ENCODE data around the gene TM2D3.

Gene TM2D3

DNA sequence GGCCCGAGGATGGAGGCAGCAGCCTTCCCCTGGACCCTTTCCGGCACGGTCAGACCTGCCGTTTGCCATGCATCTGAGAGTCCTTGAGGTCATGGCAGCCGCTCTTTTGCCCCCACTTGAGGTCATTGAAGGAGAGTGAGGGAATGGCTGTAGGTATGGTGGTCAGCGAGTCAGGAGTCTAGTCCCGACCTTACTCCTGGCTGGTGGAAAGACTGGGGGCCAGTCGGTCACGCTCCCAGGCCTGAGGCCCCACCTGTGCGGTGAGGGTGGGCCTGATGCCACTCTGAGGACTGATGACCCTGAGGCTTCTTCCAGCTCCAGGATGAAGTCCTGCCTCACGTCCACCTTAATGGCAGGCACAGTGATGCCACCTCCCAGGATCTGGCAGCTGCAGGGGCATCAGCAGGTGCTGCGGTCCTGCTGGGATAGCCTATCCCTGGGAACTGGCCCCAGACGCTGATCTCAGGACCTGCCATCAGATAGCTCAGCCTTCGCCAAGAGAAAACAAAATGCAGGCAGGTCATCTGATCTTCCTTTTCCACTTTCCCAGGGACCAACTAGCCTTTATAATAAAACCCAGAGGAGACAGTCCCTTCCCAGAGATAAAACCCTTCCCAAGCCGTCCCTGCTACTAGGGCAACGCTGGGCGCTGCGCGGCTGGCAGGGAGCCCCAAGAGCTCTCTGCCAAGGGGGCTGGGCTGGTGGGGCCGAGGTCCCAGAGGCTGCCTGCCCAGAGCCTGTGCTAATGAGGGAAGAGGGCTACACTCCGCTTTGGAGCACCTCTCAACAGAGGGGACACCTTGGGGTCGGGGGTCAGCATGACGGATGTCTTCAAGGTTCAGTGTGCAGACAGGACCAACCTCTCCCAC lies 42.2 kb downstream of the TM2D3 start (continued):
- TF ChIP-seq ZNF70 (CRISPR knock-in tag; IDR thresholded peaks at IDR 0.05) (no peak), CSDC2 (CRISPR knock-in tag; IDR thresholded peaks at IDR 0.05) (no peak)

GRCh38 chr15:101608201-101608600 lies 44.0 kb downstream of the TM2D3 start:
- ATAC-seq = no peak
- TF ChIP-seq ZFP30 (CRISPR knock-in tag; IDR thresholded peaks at IDR 0.05) (no peak), ESRRG (CRISPR knock-in tag; IDR thresholded peaks at IDR 0.05) (no peak), BACH2 (CRISPR knock-in tag; IDR thresholded peaks at IDR 0.05; ENCODE audit: borderline replicate concordance) (no peak), PATZ1 (CRISPR knock-in tag; IDR thresholded peaks at IDR 0.05; ENCODE audit: borderline replicate concordance) (no peak), GLIS3 (CRISPR knock-in tag; IDR thresholded peaks at IDR 0.05) (no peak), TSHZ2 (CRISPR knock-in tag; IDR thresholded peaks at IDR 0.05) (no peak), ZFP3 (CRISPR knock-in tag; IDR thresholded peaks at IDR 0.05) (no peak), ZNF565 (CRISPR knock-in tag; conservative IDR thresholded peaks at IDR 0.05; ENCODE audit: low read depth) (no peak), RARB (CRISPR knock-in tag; IDR thresholded peaks at IDR 0.05) (no peak), ZC3H10 (CRISPR knock-in tag; IDR thresholded peaks at IDR 0.05) (no peak), ZNF8 (CRISPR knock-in tag; IDR thresholded peaks at IDR 0.05) (no peak), SNAI2 (CRISPR knock-in tag; IDR thresholded peaks at IDR 0.05) (no peak), ZNF70 (CRISPR knock-in tag; IDR thresholded peaks at IDR 0.05) (no peak), ARNTL (CRISPR knock-in tag; IDR thresholded peaks at IDR 0.05; ENCODE audit: borderline replicate concordance, low read depth) (no peak), TCF4 (CRISPR knock-in tag; IDR thresholded peaks at IDR 0.05; ENCODE audit: borderline replicate concordance) (no peak), PPARA (CRISPR knock-in tag; IDR thresholded peaks at IDR 0.05; ENCODE audit: borderline replicate concordance) (no peak), TOX (CRISPR knock-in tag; IDR thresholded peaks at IDR 0.05; ENCODE audit: borderline replicate concordance) (no peak)
- TF ChIP-seq, protein P1, sequence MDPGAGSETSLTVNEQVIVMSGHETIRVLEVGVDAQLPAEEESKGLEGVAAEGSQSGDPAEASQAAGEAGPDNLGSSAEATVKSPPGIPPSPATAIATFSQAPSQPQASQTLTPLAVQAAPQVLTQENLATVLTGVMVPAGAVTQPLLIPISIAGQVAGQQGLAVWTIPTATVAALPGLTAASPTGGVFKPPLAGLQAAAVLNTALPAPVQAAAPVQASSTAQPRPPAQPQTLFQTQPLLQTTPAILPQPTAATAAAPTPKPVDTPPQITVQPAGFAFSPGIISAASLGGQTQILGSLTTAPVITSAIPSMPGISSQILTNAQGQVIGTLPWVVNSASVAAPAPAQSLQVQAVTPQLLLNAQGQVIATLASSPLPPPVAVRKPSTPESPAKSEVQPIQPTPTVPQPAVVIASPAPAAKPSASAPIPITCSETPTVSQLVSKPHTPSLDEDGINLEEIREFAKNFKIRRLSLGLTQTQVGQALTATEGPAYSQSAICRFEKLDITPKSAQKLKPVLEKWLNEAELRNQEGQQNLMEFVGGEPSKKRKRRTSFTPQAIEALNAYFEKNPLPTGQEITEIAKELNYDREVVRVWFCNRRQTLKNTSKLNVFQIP (CRISPR knock-in tag; IDR thresholded peaks at IDR 0.05; ENCODE audit: borderline replicate concordance, low read depth) = no peak
- TF ChIP-seq, protein P2, sequence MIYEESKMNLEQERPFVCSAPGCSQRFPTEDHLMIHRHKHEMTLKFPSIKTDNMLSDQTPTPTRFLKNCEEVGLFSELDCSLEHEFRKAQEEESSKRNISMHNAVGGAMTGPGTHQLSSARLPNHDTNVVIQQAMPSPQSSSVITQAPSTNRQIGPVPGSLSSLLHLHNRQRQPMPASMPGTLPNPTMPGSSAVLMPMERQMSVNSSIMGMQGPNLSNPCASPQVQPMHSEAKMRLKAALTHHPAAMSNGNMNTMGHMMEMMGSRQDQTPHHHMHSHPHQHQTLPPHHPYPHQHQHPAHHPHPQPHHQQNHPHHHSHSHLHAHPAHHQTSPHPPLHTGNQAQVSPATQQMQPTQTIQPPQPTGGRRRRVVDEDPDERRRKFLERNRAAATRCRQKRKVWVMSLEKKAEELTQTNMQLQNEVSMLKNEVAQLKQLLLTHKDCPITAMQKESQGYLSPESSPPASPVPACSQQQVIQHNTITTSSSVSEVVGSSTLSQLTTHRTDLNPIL (CRISPR knock-in tag; IDR thresholded peaks at IDR 0.05; ENCODE audit: low read depth) = no peak
- TF ChIP-seq, protein P3, sequence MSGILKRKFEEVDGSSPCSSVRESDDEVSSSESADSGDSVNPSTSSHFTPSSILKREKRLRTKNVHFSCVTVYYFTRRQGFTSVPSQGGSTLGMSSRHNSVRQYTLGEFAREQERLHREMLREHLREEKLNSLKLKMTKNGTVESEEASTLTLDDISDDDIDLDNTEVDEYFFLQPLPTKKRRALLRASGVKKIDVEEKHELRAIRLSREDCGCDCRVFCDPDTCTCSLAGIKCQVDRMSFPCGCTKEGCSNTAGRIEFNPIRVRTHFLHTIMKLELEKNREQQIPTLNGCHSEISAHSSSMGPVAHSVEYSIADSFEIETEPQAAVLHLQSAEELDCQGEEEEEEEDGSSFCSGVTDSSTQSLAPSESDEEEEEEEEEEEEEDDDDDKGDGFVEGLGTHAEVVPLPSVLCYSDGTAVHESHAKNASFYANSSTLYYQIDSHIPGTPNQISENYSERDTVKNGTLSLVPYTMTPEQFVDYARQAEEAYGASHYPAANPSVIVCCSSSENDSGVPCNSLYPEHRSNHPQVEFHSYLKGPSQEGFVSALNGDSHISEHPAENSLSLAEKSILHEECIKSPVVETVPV (CRISPR knock-in tag; IDR thresholded peaks at IDR 0.05) = no peak

GRCh38 chr15:101607108-101607507 lies 45.1 kb downstream of the TM2D3 start:
- no peak for ATAC-seq
- no peak for TF ChIP-seq ARNTL (CRISPR knock-in tag; IDR thresholded peaks at IDR 0.05; ENCODE audit: borderline replicate concordance, low read depth)
- TF ChIP-seq PPARA (CRISPR knock-in tag; IDR thresholded peaks at IDR 0.05; ENCODE audit: borderline replicate concordance) = no peak
- no peak for TF ChIP-seq ZNF70 (CRISPR knock-in tag; IDR thresholded peaks at IDR 0.05)
- no peak for TF ChIP-seq PATZ1 (CRISPR knock-in tag; IDR thresholded peaks at IDR 0.05; ENCODE audit: borderline replicate concordance)
- no peak for TF ChIP-seq OSR1 (CRISPR knock-in tag; IDR thresholded peaks at IDR 0.05)
- no peak for TF ChIP-seq CSDC2 (CRISPR knock-in tag; IDR thresholded peaks at IDR 0.05)
- TF ChIP-seq TOX (CRISPR knock-in tag; IDR thresholded peaks at IDR 0.05; ENCODE audit: borderline replicate concordance) = no peak
